ENCODE measurements around the gene CSKMT.
A peak's percentile ranks its signal among the peaks of the same experiment; 100 is the strongest.
"Not testable (repeated sequence)": the region's sequence is repeated elsewhere in the genome, so short reads cannot be mapped to it uniquely, and the experiment has no call there.

The CSKMT gene

GRCh38 chr11:62648185-62648966 lies 16.7 kb upstream of the CSKMT start:
- Histone ChIP-seq H4K20me1 (ENCODE audit: insufficient read depth, low read length) (no peaks in the 10 kb centered on the region), H3K4me3 (ENCODE audit: low read depth, low read length, poor library complexity, severe bottlenecking) (no peak overlapping the region), H3K27ac (ENCODE audit: low read depth, low read length, poor library complexity, severe bottlenecking) (peak overlapping the region; percentile 21), H3K36me3 (ENCODE audit: insufficient read depth, low read length) (peaks cover 48% of the 10 kb centered on the region), H2AFZ (ENCODE audit: low read length) (no peak overlapping the region), H3K27me3 (ENCODE audit: insufficient read depth, low read length) (no peaks in the 10 kb centered on the region), H3K9ac (ENCODE audit: low read length) (no peak overlapping the region), H3K9me2 (ENCODE audit: low read depth, low read length) (no peaks in the 10 kb centered on the region), H3K79me2 (ENCODE audit: insufficient read depth, low read length) (peaks cover 40% of the 10 kb centered on the region), H3K4me1 (ENCODE audit: insufficient read depth, low read length, severe bottlenecking) (peaks cover 34% of the 10 kb centered on the region), H3K4me2 (ENCODE audit: low read length) (no peak overlapping the region), H3F3A (ENCODE audit: insufficient read depth, low read length) (no peaks in the 10 kb centered on the region), H3K9me3 (ENCODE audit: low read length) (no peaks in the 10 kb centered on the region)
- TF ChIP-seq EZH2 (IDR thresholded peaks at IDR 0.05; ENCODE audit: borderline replicate concordance, low read length): no peak
- no peak for TF ChIP-seq CTCF (IDR thresholded peaks at IDR 0.05; ENCODE audit: low read length)

GRCh38 chr11:62648967-62649364 lies 16.1 kb upstream of the CSKMT start:
- Histone ChIP-seq H3K9ac (ENCODE audit: low read length) (no peak overlapping the region), H4K20me1 (ENCODE audit: insufficient read depth, low read length) (no peaks in the 10 kb centered on the region), H3K27me3 (ENCODE audit: insufficient read depth, low read length) (no peaks in the 10 kb centered on the region)

DNA sequence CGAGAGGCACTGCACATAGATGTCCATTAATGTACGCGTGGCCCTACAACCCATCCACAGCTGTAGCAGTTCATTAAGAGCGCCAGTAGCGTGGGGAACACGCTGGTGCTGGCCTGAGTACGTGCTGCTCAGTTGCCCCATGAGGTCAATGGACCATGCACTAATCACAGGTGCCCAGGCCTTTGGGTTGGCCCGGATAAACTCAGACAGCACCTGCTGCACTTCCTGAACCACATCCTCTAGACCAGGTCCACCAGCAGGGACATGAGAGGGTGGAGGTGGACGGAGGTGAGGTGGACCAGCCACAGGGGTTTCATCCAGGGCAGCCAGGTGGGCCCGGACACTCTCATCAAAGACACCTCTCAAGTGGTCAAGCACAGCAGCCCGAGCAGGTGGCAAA lies 15.6 kb upstream of the CSKMT start:
- Histone ChIP-seq H3K27ac (ENCODE audit: low read depth, low read length, poor library complexity, severe bottlenecking) (no peak overlapping the region), H3K4me2 (ENCODE audit: low read length) (no peak overlapping the region), H3F3A (ENCODE audit: insufficient read depth, low read length) (no peaks in the 10 kb centered on the region), H3K4me1 (ENCODE audit: insufficient read depth, low read length, severe bottlenecking) (peaks cover 42% of the 10 kb centered on the region), H3K9ac (ENCODE audit: low read length) (no peak overlapping the region), H3K36me3 (ENCODE audit: insufficient read depth, low read length) (peaks cover 38% of the 10 kb centered on the region), H3K9me3 (ENCODE audit: low read length) (no peaks in the 10 kb centered on the region), H3K4me3 (ENCODE audit: low read depth, low read length, poor library complexity, severe bottlenecking) (no peak overlapping the region), H3K9me2 (ENCODE audit: low read depth, low read length) (no peaks in the 10 kb centered on the region), H2AFZ (ENCODE audit: low read length) (no peak overlapping the region), H3K27me3 (ENCODE audit: insufficient read depth, low read length) (no peaks in the 10 kb centered on the region), H3K79me2 (ENCODE audit: insufficient read depth, low read length) (peaks cover 32% of the 10 kb centered on the region), H4K20me1 (ENCODE audit: insufficient read depth, low read length) (no peaks in the 10 kb centered on the region)
- TF ChIP-seq EZH2 (IDR thresholded peaks at IDR 0.05; ENCODE audit: borderline replicate concordance, low read length) (no peak), CTCF (IDR thresholded peaks at IDR 0.05; ENCODE audit: low read length) (no peak)

More at GRCh38 chr11:62648967-62649364, 16.1 kb upstream of the CSKMT start:
- H3K4me2 ChIP-seq (ENCODE audit: low read length): no peak overlapping the region
- H2AFZ ChIP-seq (ENCODE audit: low read length): no peak overlapping the region
- no peak overlapping the region for H3K4me3 ChIP-seq (ENCODE audit: low read depth, low read length, poor library complexity, severe bottlenecking)
- H3K9me2 ChIP-seq (ENCODE audit: low read depth, low read length): no peaks in the 10 kb centered on the region
- H3K27ac ChIP-seq (ENCODE audit: low read depth, low read length, poor library complexity, severe bottlenecking): no peak overlapping the region
- no peak for TF ChIP-seq EZH2 (IDR thresholded peaks at IDR 0.05; ENCODE audit: borderline replicate concordance, low read length)
- no peak for TF ChIP-seq CTCF (IDR thresholded peaks at IDR 0.05; ENCODE audit: low read length)
- no peaks in the 10 kb centered on the region for H3F3A ChIP-seq (ENCODE audit: insufficient read depth, low read length)
- H3K9me3 ChIP-seq (ENCODE audit: low read length): no peaks in the 10 kb centered on the region
- H3K36me3 ChIP-seq (ENCODE audit: insufficient read depth, low read length): peaks cover 43% of the 10 kb centered on the region
- peaks cover 37% of the 10 kb centered on the region for H3K4me1 ChIP-seq (ENCODE audit: insufficient read depth, low read length, severe bottlenecking)
- peaks cover 36% of the 10 kb centered on the region for H3K79me2 ChIP-seq (ENCODE audit: insufficient read depth, low read length)

- not testable (repeated sequence) for H4K20me1 ChIP-seq (ENCODE audit: insufficient read depth, low read length); H3K27me3 ChIP-seq (ENCODE audit: insufficient read depth, low read length)
- peaks cover 37% of the 10 kb centered on the region for H3K4me1 ChIP-seq (ENCODE audit: insufficient read depth, low read length, severe bottlenecking)
These were observed 14.8 kb upstream of the CSKMT start for GRCh38 chr11:62650283-62650682.

More at GRCh38 chr11:62650283-62650682, 14.8 kb upstream of the CSKMT start:
- not testable (repeated sequence) for H3K4me3 ChIP-seq (ENCODE audit: low read depth, low read length, poor library complexity, severe bottlenecking); H3K27ac ChIP-seq (ENCODE audit: low read depth, low read length, poor library complexity, severe bottlenecking); H3K9me2 ChIP-seq (ENCODE audit: low read depth, low read length); H2AFZ ChIP-seq (ENCODE audit: low read length); H3K4me2 ChIP-seq (ENCODE audit: low read length); H3K9me3 ChIP-seq (ENCODE audit: low read length); H3K9ac ChIP-seq (ENCODE audit: low read length); H3F3A ChIP-seq (ENCODE audit: insufficient read depth, low read length)
- Histone ChIP-seq H3K79me2 (ENCODE audit: insufficient read depth, low read length) (peaks cover 25% of the 10 kb centered on the region), H3K36me3 (ENCODE audit: insufficient read depth, low read length) (peaks cover 34% of the 10 kb centered on the region)

All from OCI-LY1 (cell line).